Nephron (organoid): ENCODE results near the gene LY86.

Source experiments
- H3K27ac Mint-ChIP-seq, 3 experiments: 2 replicates each; pipeline ENCODE4 v1.8.0; 2020; ENCODE audit warnings: mixed read lengths in 3 of 3, mild to moderate bottlenecking in 2 of 3, moderate library complexity in 1 of 3
- H3K27me3 Mint-ChIP-seq: 2 replicates; pipeline ENCODE4 v1.8.0; 2021; ENCODE audit warnings: low read depth, mild to moderate bottlenecking, moderate library complexity, mixed read lengths
- H3K36me3 Mint-ChIP-seq: 2 replicates; pipeline ENCODE4 v1.8.0; 2020; ENCODE audit warnings: low read depth, mixed read lengths
- H3K4me1 Mint-ChIP-seq: 2 replicates; pipeline ENCODE4 v1.8.0; 2020; ENCODE audit warnings: mixed read lengths
- H3K4me3 Mint-ChIP-seq, 3 experiments: 2 replicates each; pipeline ENCODE4 v1.8.0; 2020; ENCODE audit warnings: mild to moderate bottlenecking in 3 of 3, mixed read lengths in 3 of 3, moderate library complexity in 2 of 3
- H3K9me3 Mint-ChIP-seq: 2 replicates; pipeline ENCODE4 v1.8.0; 2020; ENCODE audit warnings: mixed read lengths
- CTCF ChIP-seq, 3 experiments: fragments of 200-600 bp; sonication (generic); IDR thresholded peaks; one replicate each; pipeline ENCODE4 v1.5.0; 2021; ENCODE audit warnings: antibody characterized with exemption in 3 of 3; ENCODE audit not compliant: unreplicated experiment in 3 of 3

The LY86 gene

GRCh38 chr6:6685249-6686040, 96.9 kb downstream of the LY86 start:
- H3K27ac Mint-ChIP-seq = peak overlapping the region in 2 of 3 experiments; percentile 6 to 30
- H3K4me1 Mint-ChIP-seq = peaks cover 61% of the 10 kb centered on the region
- H3K36me3 Mint-ChIP-seq = no peaks in the 10 kb centered on the region
- TF ChIP-seq CTCF (IDR thresholded peaks at IDR 0.05; ENCODE audit: unreplicated experiment in 3 of 3) = no peak
- H3K4me3 Mint-ChIP-seq = no peak overlapping the region
- H3K27me3 Mint-ChIP-seq = peaks cover 22% of the 10 kb centered on the region
- no peaks in the 10 kb centered on the region for H3K9me3 Mint-ChIP-seq

GRCh38 chr6:6686176-6686575, 97.7 kb downstream of the LY86 start:
- peaks cover 54% of the 10 kb centered on the region for H3K4me1 Mint-ChIP-seq
- H3K27me3 Mint-ChIP-seq = peaks cover 21% of the 10 kb centered on the region
- H3K36me3 Mint-ChIP-seq = no peaks in the 10 kb centered on the region
- no peaks in the 10 kb centered on the region for H3K9me3 Mint-ChIP-seq
- H3K4me3 Mint-ChIP-seq = peak overlapping the region in 1 of 3 experiments; percentile 23
- TF ChIP-seq CTCF (IDR thresholded peaks at IDR 0.05; ENCODE audit: unreplicated experiment in 3 of 3) = no peak
- H3K27ac Mint-ChIP-seq = peak overlapping the region; percentile 85 to 96 (median 93)

GRCh38 chr6:6686748-6687601, 98.5 kb downstream of the LY86 start:
- no peaks in the 10 kb centered on the region for H3K9me3 Mint-ChIP-seq
- peaks cover 3% of the 10 kb centered on the region for H3K36me3 Mint-ChIP-seq
- H3K27me3 Mint-ChIP-seq = peaks cover 23% of the 10 kb centered on the region
- TF ChIP-seq CTCF (IDR thresholded peaks at IDR 0.05; ENCODE audit: unreplicated experiment in 3 of 3) = no peak
- peak overlapping the region; percentile 85 to 96 (median 93) for H3K27ac Mint-ChIP-seq
- H3K4me3 Mint-ChIP-seq = peak overlapping the region; percentile 73 to 81 (median 76)
- H3K4me1 Mint-ChIP-seq = peaks cover 51% of the 10 kb centered on the region

DNA sequence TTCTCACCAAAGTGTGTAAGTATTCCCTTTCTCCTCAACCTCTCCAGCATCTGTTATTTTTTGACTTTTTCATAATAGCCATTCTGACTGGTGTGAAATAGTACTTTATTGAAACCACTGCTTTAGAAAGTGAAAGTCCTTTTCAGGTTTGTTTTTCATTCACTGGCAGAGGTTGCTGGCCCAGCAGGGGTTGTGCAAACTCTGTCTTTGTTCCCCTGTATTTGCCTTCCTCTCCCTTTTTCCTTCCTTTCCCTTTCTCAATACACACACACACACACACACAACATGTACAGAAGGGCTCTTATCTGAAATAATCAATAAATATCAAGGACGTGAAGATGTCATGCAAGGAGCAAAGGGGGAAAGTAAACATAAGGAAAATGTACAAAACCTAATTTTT, 99.8 kb downstream of the LY86 start:
- TF ChIP-seq CTCF (IDR thresholded peaks at IDR 0.05; ENCODE audit: unreplicated experiment in 3 of 3) = no peak
- Mint-ChIP-seq H3K4me3 (peak overlapping the region in 1 of 3 experiments; percentile 24), H3K36me3 (peaks cover 3% of the 10 kb centered on the region), H3K4me1 (peaks cover 50% of the 10 kb centered on the region), H3K9me3 (peaks cover 6% of the 10 kb centered on the region), H3K27me3 (peaks cover 23% of the 10 kb centered on the region), H3K27ac (peak overlapping the region; percentile 15 to 85 (median 43))

DNA sequence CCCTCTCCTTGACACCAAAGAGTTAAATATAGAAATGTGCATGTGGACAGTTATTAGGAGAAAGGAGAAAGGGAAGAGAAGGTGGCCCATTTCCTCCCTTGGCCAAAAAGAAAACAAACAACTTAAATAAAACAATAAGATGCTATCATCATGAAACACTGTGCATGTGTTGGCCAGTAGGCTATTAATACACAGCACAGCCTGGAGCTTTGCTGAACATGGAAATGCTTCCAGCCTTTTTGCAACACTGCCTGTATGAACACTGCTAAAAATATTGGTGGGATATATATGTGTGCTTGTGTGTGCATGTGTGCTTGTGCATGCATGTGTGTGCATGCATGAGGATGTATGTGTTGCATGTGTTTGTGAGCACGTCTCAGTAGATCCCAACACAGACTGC, 100.4 kb downstream of the LY86 start:
- no peak overlapping the region for H3K4me3 Mint-ChIP-seq
- TF ChIP-seq CTCF (IDR thresholded peaks at IDR 0.05; ENCODE audit: unreplicated experiment in 3 of 3) = no peak
- H3K4me1 Mint-ChIP-seq = peaks cover 43% of the 10 kb centered on the region
- peaks cover 6% of the 10 kb centered on the region for H3K9me3 Mint-ChIP-seq
- peak overlapping the region in 2 of 3 experiments; percentile 43 to 85 for H3K27ac Mint-ChIP-seq
- H3K36me3 Mint-ChIP-seq = peaks cover 3% of the 10 kb centered on the region
- H3K27me3 Mint-ChIP-seq = peaks cover 23% of the 10 kb centered on the region
